WTC11 (cell line): ENCODE results near the gene CSF1R. TPM values are rescaled to one million over a fixed set of nuclear protein-coding genes. Genes with fewer than 3 reads are reported as not detected.
"Not testable (repeated sequence)": the region's sequence is repeated elsewhere in the genome, so short reads cannot be mapped to it uniquely, and the experiment has no call there.

Source experiments
- ATAC-seq: fragments of 200-7000 bp; cut with Tn5 transposase; 2 replicates; pipeline ENCODE4 v1.10.0; 2021; ENCODE audit warnings: mild to moderate bottlenecking, moderate library complexity
- CTCF ChIA-PET: fragments of 300-600 bp; sonication (Branson Sonifier 250); formaldehyde crosslinking; loops from one replicate; lab custom pipeline; 2021; ENCODE audit warnings: antibody characterized with exemption; lab: Charles Lee
- POLR2A ChIA-PET: fragments of 350-600 bp; sonication (Branson Sonifier 250); formaldehyde crosslinking; loops from one replicate; lab custom pipeline; 2021; ENCODE audit warnings: antibody characterized with exemption; lab: Charles Lee
- DNase-seq: peaks from one replicate; pipeline ENCODE4 v3.0.0; 2021; ENCODE audit warnings: low spot score
- H3K27ac Mint-ChIP-seq: 2 replicates; pipeline ENCODE4 v1.8.0; 2021; ENCODE audit warnings: mixed read lengths
- H3K27me3 Mint-ChIP-seq: 2 replicates; pipeline ENCODE4 v1.8.0; 2021; ENCODE audit warnings: low read depth, mild to moderate bottlenecking, moderate library complexity, mixed read lengths
- H3K36me3 Mint-ChIP-seq: 2 replicates; pipeline ENCODE4 v1.8.0; 2021; ENCODE audit warnings: mixed read lengths
- H3K4me1 Mint-ChIP-seq: 2 replicates; pipeline ENCODE4 v1.8.0; 2022; ENCODE audit warnings: mixed read lengths
- H3K4me3 Mint-ChIP-seq: 2 replicates; pipeline ENCODE4 v1.8.0; 2021; ENCODE audit warnings: mild to moderate bottlenecking, moderate library complexity, mixed read lengths
- H3K9me3 Mint-ChIP-seq: 2 replicates; pipeline ENCODE4 v1.8.0; 2021; ENCODE audit warnings: mixed read lengths
- ATF6 ChIP-seq: sonication (generic); formaldehyde crosslinking; IDR thresholded peaks from 2 replicates; pipeline ENCODE4 v1.8.1; 2023; ENCODE audit warnings: mild to moderate bottlenecking, missing genetic modification reagents
- CDX4 ChIP-seq: fragments of 250-450 bp; sonication (Bioruptor Pico); IDR thresholded peaks from 2 replicates; pipeline ENCODE4 v1.9.0; 2021; ENCODE audit warnings: moderate library complexity, mild to moderate bottlenecking, inconsistent platforms, borderline replicate concordance
- CTCF ChIP-seq: fragments of 200-600 bp; IDR thresholded peaks from 2 replicates; pipeline ENCODE4 v1.8.0; 2022; ENCODE audit warnings: antibody characterized with exemption
- E2F5 ChIP-seq: sonication (generic); formaldehyde crosslinking; IDR thresholded peaks from 2 replicates; pipeline ENCODE4 v1.8.1; 2022; ENCODE audit warnings: mild to moderate bottlenecking, moderate library complexity, missing genetic modification reagents
- ERG ChIP-seq: fragments of 250-450 bp; sonication (Bioruptor Pico); IDR thresholded peaks from 2 replicates; pipeline ENCODE4 v1.8.0; 2021; ENCODE audit warnings: mild to moderate bottlenecking
- IRF2 ChIP-seq: sonication (generic); formaldehyde crosslinking; IDR thresholded peaks from 2 replicates; pipeline ENCODE4 v1.8.0; 2022; ENCODE audit warnings: low read depth, missing genetic modification reagents, borderline replicate concordance
- OVOL2 ChIP-seq: fragments of 250-450 bp; sonication (Bioruptor Pico); IDR thresholded peaks from 2 replicates; pipeline ENCODE4 v1.9.0; 2021; ENCODE audit warnings: mild to moderate bottlenecking, borderline replicate concordance
- RELA ChIP-seq: sonication (generic); formaldehyde crosslinking; IDR thresholded peaks from 2 replicates; pipeline ENCODE4 v1.8.1; 2022; ENCODE audit warnings: missing genetic modification reagents, mild to moderate bottlenecking, borderline replicate concordance
- SOX15 ChIP-seq: fragments of 250-450 bp; sonication (Bioruptor Pico); IDR thresholded peaks from 2 replicates; pipeline ENCODE4 v1.9.0; 2021; ENCODE audit warnings: mild to moderate bottlenecking
- TEAD4 ChIP-seq: sonication (generic); formaldehyde crosslinking; IDR thresholded peaks from 2 replicates; pipeline ENCODE4 v1.8.0; 2022; ENCODE audit warnings: mild to moderate bottlenecking, missing genetic modification reagents
- ZNF121 ChIP-seq: sonication (generic); formaldehyde crosslinking; IDR thresholded peaks from 2 replicates; pipeline ENCODE4 v1.8.0; 2023; ENCODE audit warnings: missing genetic modification reagents
- ZNF232 ChIP-seq: sonication (generic); formaldehyde crosslinking; IDR thresholded peaks from 2 replicates; pipeline ENCODE4 v1.8.0; 2022; ENCODE audit warnings: mild to moderate bottlenecking, missing genetic modification reagents
- ZNF423 ChIP-seq: fragments of 250-450 bp; sonication (Bioruptor Pico); IDR thresholded peaks from 2 replicates; pipeline ENCODE4 v2.1.2; 2022; ENCODE audit warnings: mild to moderate bottlenecking, moderate library complexity
- ZNF532 ChIP-seq: fragments of 250-450 bp; sonication (Bioruptor Pico); IDR thresholded peaks from 2 replicates; pipeline ENCODE4 v1.9.0; 2021; ENCODE audit warnings: mild to moderate bottlenecking, borderline replicate concordance
- ZNF671 ChIP-seq: fragments of 250-450 bp; sonication (Bioruptor Pico); IDR thresholded peaks from 2 replicates; pipeline ENCODE4 v1.8.0; 2021; ENCODE audit warnings: mild to moderate bottlenecking
- total RNA-seq: library from RNA; stranded (reverse); gene quantifications from 3 replicates; pipeline ENCODE4 v1.2.3, GENCODE V29; 2021

The CSF1R gene
- total RNA-seq, 1 experiment from 2014 or later: 0.20 TPM

- Mint-ChIP-seq H3K4me1 (peaks cover 5% of the 10 kb centered on the region), H3K4me3 (no peak overlapping the region), H3K27ac (no peak overlapping the region), H3K9me3 (no peaks in the 10 kb centered on the region), H3K36me3 (peaks cover 51% of the 10 kb centered on the region), H3K27me3 (no peaks in the 10 kb centered on the region)
- no peak for TF ChIP-seq ERG (CRISPR knock-in tag)
- no peak for TF ChIP-seq ZNF121 (CRISPR knock-in tag)
- TF ChIP-seq CDX4 (CRISPR knock-in tag): no peak
- TF ChIP-seq ZNF671 (CRISPR knock-in tag): no peak
- TF ChIP-seq ATF6: no peak
- no peak for TF ChIP-seq TEAD4 (CRISPR knock-in tag)
- no peak for TF ChIP-seq CTCF
- no peak for TF ChIP-seq ZNF532 (CRISPR knock-in tag)
- TF ChIP-seq SOX15 (CRISPR knock-in tag): no peak
- no peak for TF ChIP-seq ZNF423 (CRISPR knock-in tag)
- TF ChIP-seq IRF2 (CRISPR knock-in tag): no peak
- TF ChIP-seq E2F5 (CRISPR knock-in tag): no peak
- CTCF ChIA-PET: no interaction called here
- ATAC-seq: no peak
- DNase-seq: no peak
- POLR2A ChIA-PET: no interaction called here
Measured at GRCh38 chr5:150052226-150052955, 34.0 kb downstream of the CSF1R start.

GRCh38 chr5:150051657-150052195 is 34.6 kb downstream of the CSF1R start:
- no peak for TF ChIP-seq OVOL2
- no peak for TF ChIP-seq ZNF232 (CRISPR knock-in tag)
- no peak for TF ChIP-seq RELA (CRISPR knock-in tag)
- no peaks in the 10 kb centered on the region for H3K4me1 Mint-ChIP-seq
- H3K4me3 Mint-ChIP-seq: no peak overlapping the region
- H3K27ac Mint-ChIP-seq: no peak overlapping the region
- ATAC-seq (no peak), DNase-seq (no peak)
- ChIA-PET POLR2A (no interaction called here), CTCF (no interaction called here)
- no peaks in the 10 kb centered on the region for H3K27me3 Mint-ChIP-seq
- no peaks in the 10 kb centered on the region for H3K9me3 Mint-ChIP-seq
- H3K36me3 Mint-ChIP-seq: peaks cover 54% of the 10 kb centered on the region

- H3K9me3 Mint-ChIP-seq, H3K27me3 Mint-ChIP-seq, ATAC-seq, DNase-seq, H3K4me1 Mint-ChIP-seq, H3K4me3 Mint-ChIP-seq, H3K27ac Mint-ChIP-seq, POLR2A ChIA-PET: not testable (repeated sequence)
- CTCF ChIA-PET: interaction anchor here (1.0 kb wide), 1 partner anchor 198 kb away, joined by 3 read pairs; no protein-coding TSS in a partner anchor
- peaks cover 60% of the 10 kb centered on the region for H3K36me3 Mint-ChIP-seq
Measured at GRCh38 chr5:150050172-150050811, 36.1 kb downstream of the CSF1R start.
